Ascending aorta (tissue), 2 donors: Measurements from ENCODE around the gene HIPK2. TPM values are rescaled to one million over a fixed set of nuclear protein-coding genes. Genes with fewer than 3 reads are reported as not detected.
A peak's percentile ranks its signal among the peaks of the same experiment; 100 is the strongest.

Experiments
- DNase-seq, 2 donors: peaks; one replicate each; pipeline ENCODE4 v3.0.0-alpha.2; 2019; ENCODE audit warnings: low spot score in 2 of 2
- H3K27ac ChIP-seq, 2 donors: fragments of 200-600 bp; sonication (generic); one replicate each; pipeline ENCODE4 v1.5.1; 2016 to 2017; ENCODE audit warnings: mild to moderate bottlenecking in 1 of 2
- H3K27me3 ChIP-seq: fragments of 200-600 bp; sonication (generic); one replicate; pipeline ENCODE4 v1.5.1; 2017
- H3K36me3 ChIP-seq, 2 donors: fragments of 200-600 bp; sonication (generic); one replicate each; pipeline ENCODE4 v1.5.1; 2016
- H3K4me1 ChIP-seq, 2 donors: fragments of 200-600 bp; sonication (generic); one replicate each; pipeline ENCODE4 v1.5.1; 2016 to 2017; ENCODE audit warnings: mild to moderate bottlenecking in 1 of 2
- H3K4me3 ChIP-seq, 2 donors: fragments of 200-600 bp; sonication (generic); one replicate each; pipeline ENCODE4 v1.5.1; 2016 to 2017; ENCODE audit warnings: mild to moderate bottlenecking in 1 of 2
- H3K9me3 ChIP-seq, 2 donors: fragments of 200-600 bp; sonication (generic); one replicate each; pipeline ENCODE4 v1.5.1; 2016
- CTCF ChIP-seq, 3 experiments: fragments of 200-600 bp in 2 of 3; fragments of 450-650 bp in 1 of 3; sonication (generic) in 2 of 3; IDR thresholded peaks; one replicate each; pipeline ENCODE4 v1.5.1; 2016 to 2019; ENCODE audit warnings: antibody characterized with exemption in 3 of 3, mild to moderate bottlenecking in 1 of 3, moderate library complexity in 1 of 3
- intact Hi-C: fragments of 100-400 bp; cut with DNase I; formaldehyde crosslinking; loops from one replicate; pipeline ENCODE4 v1.15.1; 2023
- total RNA-seq: library from RNA; depleted of rRNA; stranded (reverse); fragments of >200 nt; gene quantifications from one replicate; pipeline ENCODE4 v1.1.0, GENCODE V29; 2016

HIPK2 gene
- total RNA-seq, 1 donor from 2014 or later: 53.9 TPM

- no peak for TF ChIP-seq CTCF (IDR thresholded peaks at IDR 0.05)
- no peak overlapping the region for H3K4me3 ChIP-seq
- H3K27ac ChIP-seq: no peak overlapping the region
- no peaks in the 10 kb centered on the region for H3K9me3 ChIP-seq
- DNase-seq: peak in 1 of 2 donors; percentile 55
- H3K4me1 ChIP-seq: peaks cover 0 to 7% of the 10 kb centered on the region in 2 donors
- H3K36me3 ChIP-seq: no peaks in the 10 kb centered on the region
- intact Hi-C loops: no loop called here
- H3K27me3 ChIP-seq: no peaks in the 10 kb centered on the region
Observed at GRCh38 chr7:139758388-139758787, 19.4 kb downstream of the HIPK2 start.

GRCh38 chr7:139757968-139758367, 19.8 kb downstream of the HIPK2 start:
- no peaks in the 10 kb centered on the region for H3K27me3 ChIP-seq
- peaks cover 0 to 11% of the 10 kb centered on the region in 2 donors for H3K4me1 ChIP-seq
- no peak for TF ChIP-seq CTCF (IDR thresholded peaks at IDR 0.05)
- no peak overlapping the region for H3K4me3 ChIP-seq
- H3K9me3 ChIP-seq: no peaks in the 10 kb centered on the region
- no peak for DNase-seq
- no peaks in the 10 kb centered on the region for H3K36me3 ChIP-seq
- intact Hi-C loops: no loop called here
- no peak overlapping the region for H3K27ac ChIP-seq

GRCh38 chr7:139753693-139754111, 24.1 kb downstream of the HIPK2 start:
- Histone ChIP-seq H3K9me3 (no peaks in the 10 kb centered on the region), H3K27me3 (no peaks in the 10 kb centered on the region), H3K4me1 (peaks cover 0 to 13% of the 10 kb centered on the region in 2 donors), H3K4me3 (no peak overlapping the region), H3K27ac (no peak overlapping the region), H3K36me3 (no peaks in the 10 kb centered on the region)
- no peak for TF ChIP-seq CTCF (IDR thresholded peaks at IDR 0.05)
- DNase-seq: peak in 1 of 2 donors; percentile 50
- intact Hi-C loops: no loop called here

GRCh38 chr7:139753081-139753692, 24.6 kb downstream of the HIPK2 start:
- Histone ChIP-seq H3K36me3 (no peaks in the 10 kb centered on the region), H3K27me3 (no peaks in the 10 kb centered on the region), H3K4me1 (peaks cover 4 to 11% of the 10 kb centered on the region in 2 donors), H3K4me3 (no peak overlapping the region), H3K27ac (no peak overlapping the region), H3K9me3 (no peaks in the 10 kb centered on the region)
- intact Hi-C loops: no loop called here
- peak in 1 of 2 donors; percentile 51 for DNase-seq
- TF ChIP-seq CTCF (IDR thresholded peaks at IDR 0.05): no peak

- DNase-seq: no peak
- peaks cover 4 to 17% of the 10 kb centered on the region in 2 donors for H3K4me1 ChIP-seq
- intact Hi-C loops: no loop called here
Observed at GRCh38 chr7:139752604-139753003, 25.2 kb downstream of the HIPK2 start.

More at GRCh38 chr7:139752604-139753003, 25.2 kb downstream of the HIPK2 start:
- no peaks in the 10 kb centered on the region for H3K27me3 ChIP-seq
- no peak overlapping the region for H3K27ac ChIP-seq
- TF ChIP-seq CTCF (IDR thresholded peaks at IDR 0.05): no peak
- no peaks in the 10 kb centered on the region for H3K36me3 ChIP-seq
- no peak overlapping the region for H3K4me3 ChIP-seq
- H3K9me3 ChIP-seq: no peaks in the 10 kb centered on the region
